GM10847 (cell line): ENCODE data around the gene ISG15.

Experiments used
- POLR2A ChIP-seq: IDR thresholded peaks from 2 replicates; pipeline ENCODE4 v1.6.1; 2011; ENCODE audit not compliant: insufficient read length; ENCODE audit errors: extremely low read depth

Gene ISG15

DNA sequence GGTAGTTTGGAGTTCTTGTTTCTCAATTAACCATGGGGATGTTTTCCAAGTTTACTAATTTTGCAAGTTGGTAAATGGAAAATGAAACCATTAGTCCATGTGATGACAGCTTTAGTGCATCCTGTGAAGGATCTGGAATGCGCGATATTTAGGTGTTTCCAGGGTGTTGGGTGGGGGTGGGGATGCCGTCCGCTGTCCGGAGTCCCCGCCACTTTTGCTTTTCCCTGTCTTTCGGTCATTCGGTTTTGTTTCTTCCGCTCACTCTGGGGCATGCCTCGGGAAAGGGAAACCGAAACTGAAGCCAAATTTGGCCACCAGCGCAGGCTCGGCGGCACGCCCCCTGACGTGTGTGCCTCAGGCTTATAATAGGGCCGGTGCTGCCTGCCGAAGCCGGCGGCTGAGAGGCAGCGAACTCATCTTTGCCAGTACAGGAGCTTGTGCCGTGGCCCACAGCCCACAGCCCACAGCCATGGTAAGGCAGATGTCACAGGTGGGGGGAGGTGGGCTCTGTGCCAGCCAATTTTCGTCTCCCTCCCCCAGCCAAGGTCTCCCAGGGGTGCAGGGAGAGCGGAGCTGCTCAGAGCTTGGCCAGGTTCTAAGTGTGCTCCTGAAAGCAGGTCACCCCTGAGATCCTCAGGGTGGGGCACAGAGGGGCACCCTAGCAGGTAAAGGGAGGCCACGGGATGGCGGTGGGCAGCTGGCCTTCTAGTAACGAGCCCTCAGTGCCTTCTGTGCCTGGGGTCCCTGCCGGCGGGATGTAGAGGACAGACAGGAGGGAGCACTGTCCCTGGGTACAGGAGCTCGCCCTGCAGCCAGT lies at the start of gene ISG15:
Gene ISG15 (plus strand): TSS at position 393 of the 817 bp plus-strand sequence. CDS start 77 bp downstream, at position 470.
- peak; percentile 92 for TF ChIP-seq POLR2A

- TF ChIP-seq POLR2A: no peak
Measured at GRCh38 chr1:963746-964525, 49.4 kb upstream of the ISG15 start.

- no peak for TF ChIP-seq POLR2A
Measured at GRCh38 chr1:964691-965525, 48.4 kb upstream of the ISG15 start.

GRCh38 chr1:965526-966134 lies 47.7 kb upstream of the ISG15 start:
- no peak for TF ChIP-seq POLR2A

DNA sequence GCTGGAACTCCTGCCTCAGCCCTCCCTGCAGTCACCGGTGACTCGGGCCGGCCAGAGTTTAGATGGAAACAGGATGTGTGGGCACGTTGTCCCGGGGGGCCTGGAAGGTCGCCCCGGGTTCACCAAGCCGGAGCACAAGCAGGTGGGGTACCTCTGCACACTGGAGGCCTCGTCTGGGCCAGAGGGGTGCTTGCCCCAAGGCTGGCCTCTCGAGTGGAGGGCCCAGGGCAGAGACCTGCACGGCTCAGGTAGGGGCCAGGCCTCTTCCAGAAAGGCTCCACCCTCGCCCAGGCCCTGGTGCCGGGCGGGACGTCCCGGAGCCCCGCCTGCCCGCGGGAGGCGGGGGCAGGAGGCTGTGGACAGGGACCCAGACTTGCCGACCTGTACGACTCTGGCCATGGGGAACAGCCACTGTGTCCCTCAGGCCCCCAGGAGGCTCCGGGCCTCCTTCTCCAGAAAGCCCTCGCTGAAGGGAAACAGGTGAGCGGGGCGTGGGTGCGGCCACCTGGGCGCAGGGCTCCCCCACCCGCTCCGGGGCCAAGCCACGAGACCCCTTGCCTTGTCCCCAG lies 47.1 kb upstream of the ISG15 start, which contains the start of gene PLEKHN1:
Gene PLEKHN1 (plus strand): TSS at position 348 of the 569 bp plus-strand sequence. CDS start 50 bp downstream, at position 398.
- no peak for TF ChIP-seq POLR2A

GRCh38 chr1:966704-967300 lies 46.5 kb upstream of the ISG15 start:
- TF ChIP-seq POLR2A: no peak

DNA sequence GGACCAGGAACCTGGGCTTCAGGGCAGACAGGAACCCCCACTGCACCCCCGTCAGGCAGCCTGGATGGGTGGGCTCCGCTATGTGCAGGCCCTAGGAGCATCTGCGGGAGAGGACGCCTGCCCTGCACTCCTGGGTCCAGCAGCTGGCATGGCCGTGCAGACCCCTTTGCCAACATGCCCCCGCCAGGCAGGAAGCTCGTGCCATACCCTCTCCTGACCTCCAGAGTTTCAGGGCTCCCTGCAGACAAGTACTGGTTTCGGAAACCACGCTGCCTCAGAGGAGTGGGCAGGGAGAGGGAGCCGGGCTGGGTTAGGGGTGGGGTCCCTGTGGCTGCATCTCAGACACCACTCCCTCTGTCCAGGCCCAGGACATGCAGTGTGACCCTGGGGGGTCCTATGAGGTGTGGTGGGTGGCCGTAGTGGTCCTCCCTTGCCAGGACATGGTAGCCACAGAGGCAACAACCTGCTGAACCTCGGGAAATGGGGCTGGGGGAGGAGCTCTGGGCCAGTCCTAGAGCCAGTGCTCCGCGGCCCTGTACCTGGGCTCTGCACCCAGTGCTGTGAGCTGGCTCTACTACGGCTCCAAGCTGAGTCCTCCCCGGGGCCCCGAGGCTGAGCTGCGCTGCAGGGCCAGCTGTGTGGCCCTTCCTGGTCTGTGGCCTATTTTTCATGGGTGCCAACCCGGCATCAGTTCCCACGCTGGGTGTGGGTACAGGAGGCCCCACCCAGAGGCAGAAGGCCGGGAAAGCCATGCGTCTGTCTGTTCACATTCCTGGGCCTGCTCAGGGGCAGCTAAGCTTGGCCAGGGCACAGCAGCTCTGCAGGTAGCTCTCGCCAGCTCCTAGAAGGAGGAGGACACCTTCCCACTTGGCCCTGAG lies 45.6 kb upstream of the ISG15 start:
- no peak for TF ChIP-seq POLR2A

GRCh38 chr1:969260-969855 lies 43.9 kb upstream of the ISG15 start:
- no peak for TF ChIP-seq POLR2A

DNA sequence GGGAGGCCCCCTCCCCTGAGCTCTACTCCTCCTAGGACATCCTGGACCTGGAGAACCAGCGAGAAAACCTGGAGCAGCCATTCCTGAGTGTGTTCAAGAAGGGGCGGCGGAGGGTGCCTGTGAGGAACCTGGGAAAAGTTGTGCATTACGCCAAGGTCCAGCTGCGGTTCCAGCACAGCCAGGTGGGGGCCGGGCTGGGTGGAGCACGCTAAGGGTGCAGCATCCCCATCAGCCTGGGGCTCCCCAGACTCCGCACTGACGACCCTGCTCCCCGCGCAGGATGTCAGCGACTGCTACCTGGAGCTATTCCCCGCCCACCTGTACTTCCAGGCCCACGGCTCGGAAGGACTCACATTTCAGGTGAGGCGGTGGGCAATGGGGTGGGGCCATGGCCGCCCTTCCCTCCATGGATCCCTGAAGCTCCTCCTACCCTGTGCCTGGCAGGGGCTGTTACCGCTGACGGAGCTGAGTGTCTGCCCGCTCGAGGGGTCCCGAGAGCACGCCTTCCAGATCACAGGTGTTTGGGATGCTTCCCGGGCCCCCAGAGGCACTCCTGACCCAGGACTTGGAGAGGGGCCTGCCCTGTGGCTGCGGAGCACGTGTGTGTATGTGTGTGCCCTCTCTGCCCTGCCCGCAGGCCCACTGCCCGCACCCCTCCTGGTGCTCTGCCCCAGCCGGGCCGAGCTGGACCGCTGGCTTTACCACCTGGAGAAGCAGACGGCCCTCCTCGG lies 42.9 kb upstream of the ISG15 start:
- TF ChIP-seq POLR2A: no peak

DNA sequence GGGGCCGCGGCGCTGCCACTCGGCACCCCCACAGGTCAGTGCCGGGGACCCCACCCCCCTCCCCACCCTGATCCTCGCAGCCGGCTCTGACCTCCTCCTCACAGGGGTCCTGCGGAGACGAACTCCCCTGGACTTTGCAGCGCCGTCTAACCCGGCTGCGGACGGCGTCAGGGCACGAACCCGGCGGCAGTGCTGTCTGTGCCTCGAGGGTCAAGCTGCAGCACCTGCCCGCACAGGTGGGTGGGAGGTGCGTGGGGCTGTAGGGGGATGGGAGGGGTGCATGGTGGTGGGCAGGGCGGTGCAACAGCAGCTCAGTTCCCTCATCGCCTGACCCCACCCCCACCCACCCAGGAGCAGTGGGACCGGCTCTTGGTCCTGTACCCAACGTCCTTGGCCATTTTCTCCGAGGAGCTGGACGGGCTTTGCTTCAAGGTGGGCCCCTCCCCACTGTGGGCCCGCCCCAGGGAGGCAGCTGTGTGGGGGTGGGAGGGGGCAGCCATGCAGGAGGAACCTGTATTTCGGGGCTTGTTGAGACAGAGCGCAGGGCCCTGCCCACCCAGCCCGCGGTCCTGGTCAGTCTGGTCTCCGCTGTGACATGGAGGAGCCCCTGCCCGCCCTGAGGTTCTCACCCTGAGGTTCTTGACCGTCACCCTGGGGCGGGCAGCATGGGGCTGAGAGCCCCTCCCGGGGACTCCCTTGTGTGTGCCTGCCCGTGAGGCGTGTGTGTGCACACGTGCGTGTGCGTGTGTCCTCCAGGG lies 42.1 kb upstream of the ISG15 start:
- no peak for TF ChIP-seq POLR2A

- no peak for TF ChIP-seq POLR2A
Measured at GRCh38 chr1:971751-972506, 41.4 kb upstream of the ISG15 start.
